HS-27A (cell line): ENCODE data around the gene ZNF280D.
"Not testable (repeated sequence)": the region's sequence is repeated elsewhere in the genome, so short reads cannot be mapped to it uniquely, and the experiment has no call there.

Experiments used
- DNase-seq: peaks from one replicate; pipeline ENCODE4 v3.0.0-alpha.2; 2012; ENCODE audit warnings: low read depth, missing footprints

The ZNF280D gene

GRCh38 chr15:56715220-56715619 lies 18.1 kb downstream of the ZNF280D start:
- DNase-seq, result no peak

- not testable (repeated sequence) for DNase-seq
Observed at GRCh38 chr15:56709502-56709901, 23.8 kb downstream of the ZNF280D start.

DNA sequence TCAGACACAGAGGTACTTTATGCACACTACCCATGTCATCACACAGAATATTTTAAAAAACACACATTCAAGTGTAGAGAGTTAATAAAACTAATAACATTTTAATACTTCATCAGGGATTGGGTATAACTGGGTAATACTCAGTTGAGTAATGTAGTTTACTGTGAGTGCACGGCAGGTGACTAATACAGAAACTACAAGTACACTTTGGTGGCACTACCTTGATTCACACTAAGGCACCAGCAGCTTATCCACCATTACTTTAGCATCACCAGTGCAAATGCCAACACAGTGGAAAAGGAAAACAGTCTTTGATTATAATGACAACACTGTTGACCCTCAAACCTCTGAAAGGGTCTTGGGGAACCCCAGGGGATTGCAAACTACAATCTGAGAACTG lies 33.6 kb downstream of the ZNF280D start:
- no peak for DNase-seq

GRCh38 chr15:56698270-56698669 lies 35.0 kb downstream of the ZNF280D start:
- no peak for DNase-seq

DNA sequence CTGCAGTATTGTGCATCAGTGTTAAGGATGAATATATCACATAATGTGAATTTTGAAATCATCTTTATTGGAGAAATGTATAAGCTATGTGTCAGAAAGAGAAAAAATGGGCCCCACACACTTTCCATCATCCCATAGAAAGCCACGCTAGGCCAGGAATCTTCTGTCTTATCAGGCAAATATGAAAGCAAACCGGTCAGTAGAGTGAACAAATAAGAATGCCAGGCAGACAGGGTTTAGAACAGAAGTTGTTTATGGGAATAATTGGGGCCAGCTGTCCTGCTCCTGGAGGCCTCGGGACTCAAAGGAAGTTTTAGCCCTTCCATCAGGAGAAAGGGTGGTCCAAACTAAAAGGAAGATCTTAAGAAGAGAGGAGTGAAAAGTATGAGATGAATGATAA lies 39.5 kb downstream of the ZNF280D start:
- DNase-seq, result no peak

- DNase-seq, result no peak
Observed at GRCh38 chr15:56690733-56691132, 42.6 kb downstream of the ZNF280D start.

- DNase-seq, result no peak
Observed at GRCh38 chr15:56683908-56684307, 49.4 kb downstream of the ZNF280D start.

GRCh38 chr15:56681113-56681512 lies 52.2 kb downstream of the ZNF280D start:
- no peak for DNase-seq

GRCh38 chr15:56679225-56679624 lies 54.1 kb downstream of the ZNF280D start:
- no peak for DNase-seq

DNA sequence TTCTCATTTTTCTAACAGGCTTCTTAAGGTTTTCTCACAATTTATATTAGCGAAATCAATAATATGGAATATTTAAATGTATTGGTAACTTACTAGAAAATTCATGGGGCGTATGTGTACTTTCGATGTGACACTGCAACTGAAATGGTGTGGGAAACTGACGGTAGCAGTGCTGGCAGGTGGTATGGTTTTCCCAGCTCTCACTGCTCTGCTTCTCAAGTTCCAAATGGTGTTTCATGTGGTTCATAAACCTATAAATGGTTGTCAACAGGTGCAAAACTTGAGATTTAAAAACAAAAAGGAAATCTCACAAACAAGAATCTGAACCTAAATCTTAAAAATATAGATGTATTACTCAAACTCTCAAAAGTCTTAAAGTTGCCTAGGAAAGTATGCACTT lies 54.7 kb downstream of the ZNF280D start:
- no peak for DNase-seq

- DNase-seq, result no peak
Observed at GRCh38 chr15:56677271-56677670, 56.0 kb downstream of the ZNF280D start.

DNA sequence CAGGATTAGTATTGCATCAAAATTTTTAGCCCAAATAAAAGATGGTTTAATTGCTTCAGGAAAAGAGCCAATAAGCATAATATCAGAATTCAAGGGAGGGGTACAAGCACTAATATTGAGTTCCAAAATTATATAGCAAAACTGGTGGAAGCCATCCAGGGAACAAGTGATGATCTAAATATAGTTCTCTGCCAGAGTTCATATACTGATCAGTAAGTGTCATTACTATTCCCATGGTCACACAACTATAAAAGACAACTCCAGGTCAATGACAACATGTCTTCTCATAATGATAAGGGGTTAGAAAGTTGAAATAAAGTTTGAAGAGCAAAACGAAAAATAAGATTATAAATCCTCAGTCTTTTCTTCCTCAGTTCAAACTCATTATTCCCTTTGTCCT lies 57.4 kb downstream of the ZNF280D start:
- no peak for DNase-seq

GRCh38 chr15:56674857-56675256 lies 58.5 kb downstream of the ZNF280D start:
- DNase-seq, result no peak

DNA sequence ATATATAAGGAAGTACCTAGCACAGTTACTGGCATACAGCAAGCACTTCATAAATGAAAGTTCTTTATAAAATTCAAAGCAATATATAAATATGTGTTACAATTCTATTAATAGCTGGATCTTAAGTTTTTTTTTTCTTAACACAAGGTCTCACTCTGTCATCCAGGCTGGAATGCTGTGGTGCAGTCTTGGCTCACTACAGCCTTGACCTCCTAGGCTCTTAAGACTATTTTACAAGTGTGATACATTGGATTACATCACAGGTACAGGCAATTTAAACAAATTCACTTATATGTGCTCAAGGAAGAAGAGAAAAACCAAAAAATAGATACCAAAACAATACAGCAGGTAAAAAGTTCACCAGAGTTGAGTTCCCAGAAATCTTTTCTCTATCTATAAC lies 60.6 kb downstream of the ZNF280D start:
- no peak for DNase-seq

GRCh38 chr15:56667517-56667916 lies 65.8 kb downstream of the ZNF280D start:
- DNase-seq, result no peak

- no peak for DNase-seq
Observed at GRCh38 chr15:56660943-56661342, 72.4 kb downstream of the ZNF280D start.

DNA sequence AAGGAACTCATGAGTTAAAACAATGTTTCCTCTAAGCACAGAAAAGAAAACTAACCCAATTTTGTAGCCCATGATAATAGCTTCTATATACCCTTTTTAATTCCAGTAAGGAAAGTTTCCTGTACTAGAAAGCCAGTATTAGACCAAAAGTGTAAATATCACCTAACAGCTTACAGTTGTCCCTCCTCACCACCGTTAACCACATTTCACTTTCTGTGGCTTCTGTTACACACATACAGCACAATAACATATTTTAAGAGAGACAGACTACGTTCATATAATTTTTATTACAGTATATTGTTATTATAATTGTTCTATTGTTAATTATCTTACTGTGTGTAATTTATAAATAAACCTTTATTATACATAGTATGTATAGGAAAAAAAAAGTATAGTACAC lies 74.1 kb downstream of the ZNF280D start:
- no peak for DNase-seq

DNA sequence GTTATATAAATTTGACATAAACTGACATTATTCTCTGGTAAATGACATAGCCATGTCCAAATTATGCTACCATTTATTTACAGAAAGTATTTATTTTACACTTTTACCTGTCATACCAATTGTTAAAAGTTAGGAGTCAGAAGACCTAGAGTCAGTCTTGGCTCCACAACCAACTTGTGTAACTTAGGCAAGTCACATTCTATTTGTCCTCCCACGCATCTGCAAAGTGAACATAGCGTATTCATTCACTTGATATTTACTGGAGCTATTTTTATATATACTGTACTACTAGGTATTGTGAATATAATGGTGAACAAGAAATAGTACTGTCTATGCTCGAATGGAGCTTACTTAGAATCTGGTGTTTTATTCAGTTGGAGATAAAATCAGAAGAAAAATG lies 78.7 kb downstream of the ZNF280D start:
- DNase-seq, result no peak

DNA sequence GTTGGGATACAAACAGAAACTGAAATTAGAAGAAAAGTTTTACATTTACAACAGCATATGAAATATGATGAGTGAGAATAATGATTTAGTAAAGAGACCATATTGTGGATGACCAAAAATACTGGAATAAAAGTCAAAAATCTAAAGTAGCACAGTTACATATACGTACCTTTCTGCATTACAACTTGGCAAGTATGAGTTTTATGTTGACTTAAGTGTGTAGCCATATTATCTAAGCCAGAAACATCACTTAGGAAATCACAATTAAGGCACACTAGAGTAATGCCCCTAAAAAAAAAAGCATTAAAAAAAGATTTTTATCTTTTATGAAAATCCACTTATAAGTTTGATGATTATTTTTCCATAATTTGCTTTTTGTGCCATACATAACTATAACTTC lies 79.1 kb downstream of the ZNF280D start:
- DNase-seq, result no peak

DNA sequence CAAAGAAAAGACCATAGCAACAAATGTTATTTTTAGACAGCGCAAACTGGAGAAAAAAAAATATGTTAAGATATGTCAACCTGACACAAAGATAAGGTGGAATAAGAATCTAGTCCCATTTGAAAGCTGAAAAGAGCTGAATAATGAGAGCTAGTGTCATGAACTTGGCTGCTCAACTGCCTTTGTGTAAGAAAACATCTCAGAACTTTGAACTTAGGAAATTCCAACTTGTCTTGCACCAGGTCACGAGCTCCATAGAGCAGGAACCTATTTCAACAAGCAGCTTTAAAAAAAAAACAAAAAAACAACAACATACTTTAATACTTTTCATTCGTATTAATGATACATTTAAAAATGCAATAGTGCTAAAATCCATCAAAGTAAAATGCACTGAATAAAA lies 79.5 kb downstream of the ZNF280D start:
- DNase-seq, result no peak

DNA sequence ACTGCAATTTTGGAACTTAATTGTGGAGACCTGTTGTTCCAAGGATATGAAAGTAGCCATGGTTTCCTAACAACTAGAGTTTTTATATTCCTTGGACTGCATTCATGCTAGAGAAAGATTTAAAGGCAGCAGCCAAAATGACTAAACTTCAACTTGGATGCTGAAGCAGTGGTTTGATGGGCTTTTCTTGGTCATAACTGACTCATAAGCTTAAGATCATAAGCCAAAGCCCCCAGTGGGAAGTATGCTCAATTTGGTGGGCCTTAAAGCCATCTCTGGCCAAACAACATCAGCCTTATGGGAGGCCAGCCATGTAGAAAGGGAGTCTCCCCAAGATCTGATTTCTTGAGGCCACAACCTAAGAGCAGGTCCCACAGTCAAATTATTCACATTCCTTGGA lies 80.2 kb downstream of the ZNF280D start:
- DNase-seq, result no peak

DNA sequence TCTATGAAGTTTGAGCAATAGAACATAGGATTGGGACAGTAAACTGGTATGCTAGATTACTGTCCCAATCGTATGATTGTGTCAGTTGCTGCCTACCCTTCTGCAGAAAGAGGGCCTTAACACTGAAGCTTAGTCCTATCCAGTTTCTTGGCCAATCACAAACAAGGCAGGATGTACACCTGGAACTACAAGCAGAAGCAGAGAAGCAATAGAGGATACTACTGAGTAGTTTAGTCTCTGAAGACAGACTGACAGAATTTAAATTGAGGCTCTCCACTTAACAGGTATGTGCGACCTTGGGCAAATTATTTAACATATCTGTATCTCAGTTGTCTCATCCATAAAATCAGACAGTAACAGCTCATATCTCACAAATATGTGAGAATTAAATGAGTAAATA lies 85.0 kb downstream of the ZNF280D start:
- DNase-seq, result no peak

DNA sequence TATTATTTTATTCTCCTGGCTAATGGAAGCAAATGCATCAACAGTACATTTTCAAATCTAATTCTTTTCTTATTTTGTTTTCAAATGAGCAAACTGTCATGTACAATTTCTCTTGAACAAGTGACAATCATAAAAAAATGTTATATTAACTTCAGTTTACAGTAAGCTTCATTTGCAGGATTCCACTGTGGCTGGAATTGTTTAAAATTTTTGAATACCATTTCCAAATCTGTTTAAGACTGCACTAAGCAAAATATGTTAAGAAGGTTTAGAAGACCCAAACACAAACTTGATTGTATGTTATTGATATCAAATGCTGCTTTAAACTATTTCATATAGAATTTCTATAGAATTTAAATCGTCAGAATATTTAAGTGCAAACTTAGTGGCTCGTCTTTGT lies 92.8 kb downstream of the ZNF280D start:
- no peak for DNase-seq

- no peak for DNase-seq
Observed at GRCh38 chr15:56640127-56640526, 93.2 kb downstream of the ZNF280D start.

- DNase-seq, result no peak
Observed at GRCh38 chr15:56639631-56640030, 93.7 kb downstream of the ZNF280D start.
